GM18870 (cell line): ENCODE data around the gene LIMS1.
"Not testable (repeated sequence)": the region's sequence is repeated elsewhere in the genome, so short reads cannot be mapped to it uniquely, and the experiment has no call there.

Source experiments
- ATAC-seq: cut with Tn5 transposase; IDR thresholded peaks from one replicate; pipeline ENCODE4 v1.9.1; 2021; ENCODE audit warnings: moderate library complexity; ENCODE audit not compliant: unreplicated experiment

Gene LIMS1

DNA sequence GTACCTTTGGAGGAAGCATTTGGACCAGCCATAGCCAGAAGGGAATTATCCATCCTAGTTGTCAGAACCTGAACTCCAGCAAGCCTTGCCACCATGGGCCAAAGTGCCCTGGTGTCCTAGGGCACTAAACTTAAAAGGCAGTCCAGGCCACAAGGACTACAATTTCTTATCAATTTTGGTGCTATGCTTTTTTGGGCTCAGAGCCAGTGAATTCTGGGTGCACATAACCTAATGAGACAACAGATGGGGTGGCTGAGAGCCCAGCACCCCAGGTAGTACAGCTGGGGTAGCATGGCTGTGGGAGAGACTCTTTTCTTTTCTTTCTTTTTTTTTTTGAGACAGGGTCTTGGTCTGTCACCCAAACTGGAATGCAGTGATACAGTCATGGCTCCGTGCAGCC is 170.6 kb downstream of the LIMS1 start:
- ATAC-seq: no peak

DNA sequence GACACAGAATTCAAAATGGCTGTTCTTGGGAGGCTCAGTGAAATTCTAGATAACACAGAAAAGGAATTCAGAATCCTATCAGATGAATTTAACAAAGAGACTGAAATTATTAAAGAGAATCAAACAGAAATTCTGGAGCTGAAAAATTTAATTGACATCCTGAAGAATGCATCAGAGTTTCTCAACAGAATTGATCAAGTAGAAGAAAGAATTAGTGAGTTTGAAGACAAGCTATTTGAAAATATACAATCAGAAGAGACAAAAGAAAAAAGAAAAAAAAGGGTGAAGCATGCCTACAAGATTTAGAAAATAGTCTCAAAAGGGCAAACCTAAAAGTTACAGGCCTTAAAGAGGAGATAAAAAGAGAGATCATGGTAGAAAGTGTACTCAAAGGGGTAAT is 173.0 kb downstream of the LIMS1 start:
- ATAC-seq: no peak

DNA sequence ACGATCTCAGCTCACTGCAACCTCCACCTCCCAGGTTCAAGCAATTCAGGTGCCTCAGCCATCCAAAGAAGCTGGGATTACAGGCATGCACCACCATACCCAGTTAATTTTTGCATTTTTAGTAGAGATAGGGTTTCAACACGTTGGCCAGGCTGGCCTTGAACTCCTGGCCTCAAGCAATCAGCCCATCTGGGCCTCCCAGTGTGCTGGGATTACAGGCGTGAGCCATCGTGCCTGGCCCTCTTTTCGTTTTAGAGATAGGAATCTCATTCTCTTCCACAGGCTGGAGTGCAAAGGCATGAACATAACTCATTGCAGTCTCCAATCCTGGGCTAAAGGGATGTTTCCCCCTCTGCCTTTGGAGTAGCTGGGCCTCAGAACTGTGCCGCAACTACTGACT is 182.7 kb downstream of the LIMS1 start:
- ATAC-seq: not testable (repeated sequence)

DNA sequence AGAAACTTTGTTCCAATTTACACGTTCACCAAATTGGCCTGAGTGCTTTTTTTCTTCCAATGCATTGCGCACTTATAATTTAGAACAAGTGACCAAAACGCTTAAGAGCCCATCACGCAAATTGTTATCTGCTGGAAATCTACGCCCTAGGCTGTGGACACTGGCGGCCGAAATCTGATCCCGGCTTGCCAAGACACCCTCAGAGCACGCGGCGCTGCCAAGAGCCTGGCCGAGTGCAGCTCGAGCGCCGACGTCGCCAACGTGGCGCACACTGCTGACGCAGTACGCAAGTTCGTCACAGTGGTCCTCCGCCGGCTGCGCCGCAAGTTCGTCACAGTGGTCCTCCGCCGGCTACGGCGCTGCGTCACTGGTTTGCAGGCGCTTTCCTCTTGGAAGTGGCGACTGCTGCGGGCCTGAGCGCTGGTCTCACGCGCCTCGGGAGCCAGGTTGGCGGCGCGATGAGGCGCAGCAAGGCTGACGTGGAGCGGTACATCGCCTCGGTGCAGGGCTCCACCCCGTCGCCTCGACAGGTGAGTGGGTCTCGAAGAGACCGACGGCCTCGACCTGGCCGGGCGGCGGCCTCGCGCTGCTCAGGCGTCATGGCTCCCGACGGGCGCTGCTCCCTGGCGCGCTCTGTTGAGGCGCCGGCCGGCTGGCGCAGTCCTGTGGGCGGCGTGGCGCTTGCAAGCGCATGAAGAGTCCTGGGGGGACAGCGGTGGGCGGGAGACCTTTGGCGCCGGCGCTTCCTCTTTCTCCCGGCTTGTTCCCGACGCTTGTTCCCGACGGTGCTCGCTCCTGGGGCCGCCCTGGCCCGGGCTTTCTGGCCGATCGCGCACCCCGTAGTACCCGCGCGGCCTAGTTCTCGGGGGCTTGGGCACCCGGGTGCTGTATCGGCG is 185.1 kb downstream of the LIMS1 start, which contains the start of gene RANBP2:
RANBP2 (plus strand) TSS at position 334 of the 896 bp plus-strand sequence; CDS start at position 459, 125 bp downstream.
- ATAC-seq: peak; percentile 98

DNA sequence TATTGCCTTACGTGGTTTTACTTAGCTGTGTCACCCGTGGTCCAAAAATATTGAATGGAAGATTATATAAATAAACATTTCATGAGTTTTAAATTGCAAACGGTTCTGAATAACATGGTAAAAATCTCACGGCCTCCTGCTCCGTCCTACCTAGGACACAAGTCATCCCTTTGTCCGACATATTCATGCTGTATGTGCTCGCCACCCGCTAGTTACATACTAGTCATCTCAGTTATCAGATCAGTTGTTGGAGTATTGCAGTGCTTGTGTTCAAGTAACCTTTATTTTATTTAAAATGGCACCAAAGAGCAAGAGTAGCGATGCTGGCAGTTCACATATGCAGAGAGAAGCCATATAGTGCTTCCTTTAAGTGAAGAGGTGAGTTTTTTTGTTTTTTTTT is 191.8 kb downstream of the LIMS1 start:
- not testable (repeated sequence) for ATAC-seq

DNA sequence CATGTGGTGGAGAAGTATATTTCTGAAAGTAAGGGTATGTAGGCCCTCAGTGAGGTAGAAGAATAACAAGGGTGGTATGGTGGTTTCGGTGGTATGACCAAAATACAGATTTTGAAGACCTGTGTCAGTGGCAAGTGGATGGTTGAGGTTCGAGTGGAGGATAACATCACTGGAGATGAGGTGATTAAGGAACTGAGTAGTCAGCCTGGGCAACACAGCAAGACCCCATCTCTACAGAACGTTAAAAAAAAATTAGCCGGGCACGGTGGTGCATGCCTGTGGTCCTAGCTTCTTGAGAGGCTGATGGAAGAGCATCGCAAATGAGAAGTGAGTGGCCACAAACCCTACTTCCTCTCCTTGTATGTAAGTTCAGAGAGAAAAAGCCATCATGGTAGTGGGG is 200.4 kb downstream of the LIMS1 start:
- not testable (repeated sequence) for ATAC-seq
